Smooth muscle cell of the brain vasculature (primary cell): Measurements from ENCODE around the gene DRD3.

Source experiments
- DNase-seq: peaks from one replicate; pipeline ENCODE4 v3.0.0-alpha.2; 2012; ENCODE audit warnings: low read depth, low spot score

The DRD3 gene

DNA sequence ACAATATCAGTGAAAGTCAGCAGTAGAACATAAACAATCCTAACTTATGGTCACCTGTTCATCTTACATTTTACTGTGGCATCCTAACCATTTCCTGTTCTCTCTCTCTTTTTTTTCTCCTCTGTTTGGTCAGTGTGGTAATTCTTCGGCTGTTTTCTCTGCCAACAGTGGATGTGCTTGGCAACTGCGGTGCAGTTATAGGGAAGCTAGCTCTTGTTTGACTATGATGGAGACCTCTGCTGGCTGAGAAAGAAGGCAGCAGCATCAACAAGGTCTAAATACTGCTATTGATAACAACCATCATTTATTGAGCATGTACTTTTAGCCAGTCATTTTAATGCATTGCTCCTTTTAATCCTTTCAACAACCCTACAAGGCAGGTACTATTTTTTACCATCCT, 723 bp upstream of the DRD3 start:
- DNase-seq, result no peak

DNA sequence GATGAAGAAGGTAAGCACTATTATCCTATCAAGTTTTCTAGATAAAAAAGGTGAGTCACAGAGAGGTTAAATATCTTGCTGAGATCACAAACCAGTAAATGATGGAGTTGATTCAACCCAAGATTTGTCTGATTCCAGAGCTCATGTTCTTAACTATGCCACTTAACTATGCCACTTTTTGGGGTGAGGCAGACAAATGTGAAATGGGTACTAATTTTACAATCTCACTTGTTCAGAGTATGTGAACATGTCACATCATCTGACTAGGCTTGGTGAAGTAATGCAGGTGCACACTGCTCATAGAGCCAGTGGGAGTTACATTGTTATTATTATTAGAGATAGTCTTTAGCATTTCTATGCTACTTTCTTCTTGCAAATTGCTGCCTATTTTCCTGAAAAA, 2.0 kb downstream of the DRD3 start:
- DNase-seq, result no peak

- no peak for DNase-seq
These were observed 2.4 kb downstream of the DRD3 start for GRCh38 chr3:114176487-114176886.

DNA sequence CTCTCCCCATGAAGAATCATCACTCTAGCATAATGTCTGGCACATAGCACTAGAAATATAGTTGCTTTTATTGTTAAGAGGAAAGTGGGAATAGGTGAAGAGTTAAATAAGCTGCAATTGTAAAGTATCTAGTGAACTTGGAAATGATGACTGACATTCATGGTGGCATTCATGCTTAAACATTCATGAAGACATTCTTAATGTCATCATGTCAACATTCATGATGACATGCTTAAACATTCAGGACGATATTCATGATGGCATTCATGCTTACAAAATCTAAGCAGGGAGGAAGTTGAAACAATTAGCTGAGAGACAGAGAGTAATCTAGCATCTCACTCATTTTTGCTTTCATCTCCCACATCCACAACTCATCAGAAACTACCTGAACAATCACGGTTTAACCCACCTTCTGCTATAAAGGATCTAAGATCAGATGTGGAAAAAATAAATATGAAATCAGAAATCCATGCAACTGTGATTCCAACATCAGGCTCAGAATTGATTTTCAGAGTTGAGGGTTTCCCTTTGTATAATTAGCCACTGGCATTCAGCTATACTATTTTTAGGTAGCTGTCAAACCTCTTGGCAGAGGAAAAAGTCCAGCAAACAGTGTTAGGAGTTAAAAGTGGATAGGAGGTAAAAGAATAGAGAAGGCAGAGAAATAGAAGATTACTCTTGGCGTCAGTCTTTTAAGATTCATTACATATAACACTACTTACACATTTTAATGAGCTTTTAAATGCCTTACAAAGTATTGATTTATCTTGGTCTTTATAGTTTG, 3.5 kb downstream of the DRD3 start:
- no peak for DNase-seq

GRCh38 chr3:114171677-114172076, 7.2 kb downstream of the DRD3 start:
- DNase-seq, result no peak

DNA sequence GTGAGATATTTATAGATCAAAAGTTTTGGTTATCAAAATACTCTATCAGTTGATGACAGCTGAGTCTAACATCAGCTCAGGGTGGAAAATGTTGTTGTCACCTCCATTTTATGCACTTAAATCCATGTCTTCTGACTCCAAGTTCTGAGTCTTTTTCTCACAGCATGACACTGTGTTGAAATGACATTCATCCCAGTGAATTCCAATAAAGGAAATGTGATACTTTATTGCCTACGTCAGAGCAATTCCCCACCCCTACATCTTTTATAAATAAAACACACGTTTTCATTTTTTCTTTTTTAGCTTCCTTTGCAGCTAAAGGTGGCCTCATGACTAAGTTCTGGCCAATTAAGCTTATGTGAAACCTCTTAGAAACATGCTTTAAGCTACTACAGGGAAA, 10.7 kb downstream of the DRD3 start:
- DNase-seq, result no peak

DNA sequence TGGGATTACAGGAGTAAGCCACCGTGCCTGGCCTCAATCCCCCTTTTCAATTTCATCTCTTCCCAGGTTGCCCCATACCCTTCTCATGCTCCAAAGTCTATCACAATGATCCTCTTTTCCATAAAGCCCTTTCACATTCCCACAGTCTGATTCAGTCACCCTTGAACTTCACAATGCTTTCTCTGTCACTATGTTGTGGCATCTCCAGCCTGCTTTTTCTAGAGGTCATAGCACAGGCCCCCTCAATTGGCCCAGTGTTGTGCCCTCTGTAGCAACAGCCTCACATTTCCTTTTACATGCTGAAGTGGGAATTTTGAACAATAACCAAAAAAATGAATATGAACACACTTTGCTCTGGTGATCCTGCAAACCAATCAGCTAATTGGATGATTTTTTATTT, 21.5 kb downstream of the DRD3 start:
- no peak for DNase-seq

DNA sequence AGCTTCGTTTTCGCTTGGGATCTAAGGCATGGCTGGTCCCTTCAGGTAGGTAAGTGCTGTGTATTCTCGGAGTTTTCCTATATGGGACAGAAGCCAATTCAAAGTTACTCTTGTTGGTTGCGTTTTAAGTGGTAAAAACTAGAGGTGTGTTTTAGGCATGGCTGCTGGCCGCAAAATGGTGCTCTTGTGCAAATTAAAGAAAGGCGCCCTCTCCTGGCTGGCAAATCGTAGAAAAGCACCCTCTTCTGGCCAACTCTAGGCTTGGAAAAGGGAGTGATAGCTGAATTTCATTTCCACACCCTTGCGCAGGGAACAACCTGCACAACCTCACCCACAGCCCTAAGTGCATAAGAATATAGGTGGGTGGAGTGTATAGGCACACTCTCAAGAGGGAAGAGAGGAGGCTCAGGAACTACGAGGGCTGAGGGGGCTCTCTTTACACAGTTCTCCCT, 23.5 kb downstream of the DRD3 start:
- no peak for DNase-seq

DNA sequence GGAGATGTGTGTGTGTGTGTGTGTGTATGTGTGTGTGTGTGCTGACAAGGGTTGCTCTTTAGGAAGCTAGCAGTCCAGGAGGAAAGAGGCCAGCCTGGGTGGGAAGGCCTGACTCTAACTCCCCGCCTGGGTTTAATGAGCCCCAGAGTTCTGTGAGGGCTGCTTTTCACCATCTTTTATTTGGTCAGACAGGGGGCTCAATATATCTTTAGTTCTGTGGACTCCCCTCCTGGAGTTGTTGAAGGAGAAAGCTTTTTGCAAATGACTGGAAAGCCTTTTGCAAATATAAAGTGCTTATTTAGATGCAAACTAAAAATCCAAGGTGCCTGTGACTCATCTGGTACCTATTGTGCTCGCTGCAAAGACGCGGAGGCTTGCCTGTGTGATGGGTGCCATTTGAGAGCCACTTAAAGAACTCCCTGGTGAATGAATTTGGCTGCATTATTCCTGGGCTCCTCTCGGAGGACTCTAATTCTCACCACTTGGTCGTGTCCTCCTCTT, 24.5 kb downstream of the DRD3 start:
- no peak for DNase-seq

DNA sequence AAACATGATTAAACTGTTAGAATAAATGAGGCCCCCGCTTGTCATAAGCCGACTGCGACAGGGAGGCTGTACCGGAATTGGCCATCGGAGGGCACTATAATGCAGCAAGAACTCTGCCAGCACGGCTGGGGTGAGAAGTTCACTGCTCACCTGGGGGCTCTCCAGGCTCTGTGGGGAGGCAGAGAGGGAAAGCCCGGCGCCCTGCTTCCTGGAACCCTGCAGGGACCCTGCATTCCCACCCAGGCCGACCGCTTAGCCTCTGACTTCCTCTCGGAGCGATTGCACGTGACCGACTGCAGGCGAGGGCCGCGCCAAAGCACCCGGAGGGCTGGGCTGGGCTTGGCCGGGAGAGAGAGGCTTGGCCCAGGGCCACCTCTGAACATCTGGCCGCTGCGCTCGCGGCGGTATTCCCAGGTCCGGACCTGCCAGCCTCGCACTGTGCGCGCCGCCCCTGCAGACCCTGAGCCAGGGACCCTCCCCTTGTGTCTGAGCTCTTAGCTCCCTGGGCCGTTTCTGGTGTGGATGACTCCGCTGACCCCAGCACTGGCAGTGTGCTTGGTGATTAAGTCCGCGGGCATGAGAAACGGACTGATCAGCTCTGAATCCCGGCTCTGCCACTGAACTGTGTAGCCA, 26.2 kb downstream of the DRD3 start:
- DNase-seq, result peak; percentile 92

DNA sequence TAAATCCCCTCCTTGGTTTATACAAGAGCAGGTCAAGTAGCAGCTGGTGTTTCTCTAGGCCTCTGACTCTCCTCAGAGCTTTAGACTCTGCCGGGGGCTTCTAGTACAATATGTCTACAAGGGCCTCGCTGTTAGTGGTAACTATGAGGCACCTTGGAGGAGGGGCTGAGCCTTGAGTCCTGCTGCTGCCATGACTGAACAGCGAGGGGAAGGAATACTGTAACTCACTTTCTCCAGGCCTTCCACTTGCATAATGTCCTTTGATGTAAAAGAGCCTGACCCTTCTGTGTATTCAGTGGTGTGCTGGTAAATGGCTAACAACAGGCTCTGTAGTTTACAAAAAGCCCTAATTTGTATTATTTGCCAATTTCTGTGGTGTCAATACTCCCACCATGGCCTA, 27.8 kb downstream of the DRD3 start:
- no peak for DNase-seq

GRCh38 chr3:114147251-114147650, 31.6 kb downstream of the DRD3 start:
- DNase-seq, result no peak

GRCh38 chr3:114144909-114145688, 33.8 kb downstream of the DRD3 start:
- DNase-seq, result peak; percentile 71

DNA sequence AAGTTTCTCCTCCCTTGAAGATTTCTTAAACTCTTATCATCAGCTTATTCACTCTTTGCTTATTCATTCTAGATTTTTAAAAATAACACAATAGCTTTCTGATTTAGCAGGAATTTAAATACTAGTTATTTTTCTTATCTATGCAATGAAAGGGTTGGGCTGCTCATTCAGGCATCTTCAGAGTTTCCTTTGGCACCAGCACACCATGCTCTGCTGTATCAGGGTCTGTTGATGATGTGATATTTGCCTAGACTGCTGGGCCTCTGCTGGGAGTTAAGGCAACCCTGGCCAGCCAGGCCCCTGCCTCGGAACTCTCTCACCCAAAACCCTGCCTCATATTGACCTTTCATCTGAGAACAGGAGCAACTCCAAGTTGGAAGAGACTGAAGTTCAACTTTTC, 35.0 kb downstream of the DRD3 start:
- DNase-seq, result no peak

- DNase-seq, result no peak
These were observed 39.0 kb downstream of the DRD3 start for GRCh38 chr3:114139836-114140235.

- DNase-seq, result no peak
These were observed 44.9 kb downstream of the DRD3 start for GRCh38 chr3:114133947-114134346.

DNA sequence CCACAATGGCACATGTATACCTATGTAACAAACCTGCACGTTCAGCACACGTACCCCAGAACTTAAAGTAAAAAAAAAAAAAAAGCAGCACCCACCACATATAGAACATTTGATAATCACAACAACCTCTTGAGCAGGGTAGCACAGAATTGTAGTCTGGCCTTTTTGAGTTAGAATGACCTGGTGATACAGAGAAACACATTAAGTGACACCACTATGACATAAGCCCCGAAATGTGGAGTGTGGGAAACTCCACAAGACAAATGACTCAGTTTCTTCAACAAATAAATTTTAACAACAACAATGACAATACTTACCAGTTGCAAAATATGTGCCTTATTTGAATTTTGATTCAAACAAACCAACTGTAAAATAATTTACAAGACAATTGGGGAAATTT, 46.4 kb downstream of the DRD3 start:
- no peak for DNase-seq

- DNase-seq, result no peak
These were observed 50.0 kb downstream of the DRD3 start for GRCh38 chr3:114128826-114129225.

- DNase-seq, result no peak
These were observed 50.6 kb downstream of the DRD3 start for GRCh38 chr3:114128231-114128630.

GRCh38 chr3:114127517-114127916, 51.3 kb downstream of the DRD3 start:
- no peak for DNase-seq

DNA sequence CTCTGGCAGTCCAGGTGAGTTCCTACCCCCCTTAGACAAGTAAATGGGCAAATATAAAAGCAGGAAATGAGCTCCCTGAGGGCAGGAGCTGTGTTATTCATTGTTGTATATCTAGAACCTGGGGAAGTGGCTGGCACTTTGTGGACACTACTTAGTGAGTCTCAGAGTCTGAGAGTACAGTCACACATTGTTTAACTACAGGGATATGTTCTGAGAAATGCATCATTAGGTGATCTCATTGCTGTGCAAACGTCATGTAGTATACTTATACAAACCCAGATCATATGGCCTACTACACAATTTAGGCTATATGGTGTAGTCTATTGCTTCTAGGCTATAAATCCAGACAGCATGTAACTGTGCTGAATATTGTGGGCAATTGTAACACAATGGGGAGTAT, 52.4 kb downstream of the DRD3 start:
- no peak for DNase-seq

DNA sequence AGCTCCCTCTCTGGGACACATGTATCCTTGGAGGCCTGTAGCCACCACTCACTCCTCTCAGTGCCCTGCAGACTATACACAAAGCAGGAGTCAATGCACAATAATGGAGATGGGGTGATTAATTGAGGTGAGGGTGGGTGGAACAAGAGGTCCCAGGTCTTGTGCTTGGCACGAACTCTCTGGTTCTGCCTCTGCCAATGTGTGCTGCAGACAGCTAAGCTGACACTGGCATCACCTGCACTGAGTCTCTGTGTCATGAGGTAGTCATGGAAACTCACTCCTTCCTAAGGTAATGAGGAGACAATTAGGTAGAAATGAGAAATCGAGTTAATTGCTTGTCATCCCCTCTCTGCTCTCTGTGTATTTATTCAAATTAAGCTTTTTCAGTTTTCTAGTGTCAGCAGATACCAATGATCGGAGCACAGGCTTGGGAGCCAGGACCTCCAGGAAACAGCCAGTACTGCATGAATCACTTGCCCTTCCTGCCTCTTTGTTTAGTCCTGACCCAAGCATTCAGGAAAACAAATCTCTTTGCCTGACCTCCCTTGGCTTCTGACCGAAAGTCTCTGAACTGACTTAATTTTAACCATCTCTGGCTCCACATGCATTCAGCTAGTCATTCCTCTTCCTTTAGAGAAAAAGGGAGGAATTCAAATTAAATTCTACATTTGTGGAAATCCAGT, 56.7 kb downstream of the DRD3 start:
- peak; percentile 26 for DNase-seq
